Keratinocyte (primary cell): ENCODE measurements around the gene MED19. TPM values are rescaled to one million over a fixed set of nuclear protein-coding genes. Genes with fewer than 3 reads are reported as not detected.

Experiments
- DNase-seq: peaks from one replicate; pipeline ENCODE4 v3.0.0-alpha.2; 2011; ENCODE audit warnings: low read depth, missing footprints, low spot score
- FAIRE-seq: peaks from 2 replicates; lab custom pipeline; 2011; peaks lifted over from hg19 to GRCh38; lab: Jason Lieb, UNC
- H2AFZ ChIP-seq: 2 replicates; pipeline ENCODE4 v1.6.0; 2012; ENCODE audit warnings: low read length, control low read depth, inconsistent platforms; ENCODE audit not compliant: control insufficient read depth
- H3K27ac ChIP-seq: 2 replicates; pipeline ENCODE4 v1.5.1; 2011; ENCODE audit warnings: low read length; ENCODE audit not compliant: control insufficient read depth, insufficient read depth
- H3K27me3 ChIP-seq: 3 replicates; pipeline ENCODE4 v1.6.0; 2011; ENCODE audit warnings: low read length; ENCODE audit not compliant: control insufficient read depth, insufficient read depth; ENCODE audit errors: extremely low read depth
- H3K36me3 ChIP-seq, 2 experiments: 2 replicates in 1 of 2; 3 replicates in 1 of 2; pipeline ENCODE4 v1.5.1; 2011; ENCODE audit warnings: low read length in 2 of 2, mild to moderate bottlenecking in 1 of 2; ENCODE audit not compliant: control insufficient read depth in 2 of 2, insufficient read depth in 2 of 2; ENCODE audit errors: extremely low read depth in 1 of 2
- H3K4me1 ChIP-seq: 3 replicates; pipeline ENCODE4 v1.5.1; 2011; ENCODE audit warnings: low read length; ENCODE audit not compliant: control insufficient read depth, insufficient read depth; ENCODE audit errors: extremely low read depth
- H3K4me2 ChIP-seq: 3 replicates; pipeline ENCODE4 v1.6.0; 2011; ENCODE audit warnings: low read depth, low read length; ENCODE audit not compliant: control insufficient read depth, insufficient read depth; ENCODE audit errors: extremely low read depth
- H3K4me3 ChIP-seq, 3 experiments: fragments of 200-600 bp in 1 of 3; sonication (generic) in 1 of 3; 2 replicates in 2 of 3; 3 replicates in 1 of 3; pipeline ENCODE4 v1.5.1; 2011 to 2016; ENCODE audit warnings: low read length in 3 of 3, mild to moderate bottlenecking in 3 of 3, control low read depth in 2 of 3, inconsistent platforms in 1 of 3, low read depth in 1 of 3, mixed read lengths in 1 of 3, mixed run types in 1 of 3, moderate library complexity in 1 of 3; ENCODE audit not compliant: control insufficient read depth in 2 of 3, insufficient read depth in 2 of 3; ENCODE audit errors: extremely low read depth in 1 of 3
- H3K79me2 ChIP-seq: 2 replicates; pipeline ENCODE4 v1.6.0; 2012; ENCODE audit warnings: low read length; ENCODE audit not compliant: control insufficient read depth, insufficient read depth
- H3K9ac ChIP-seq: 3 replicates; pipeline ENCODE4 v1.6.0; 2011; ENCODE audit warnings: low read length; ENCODE audit not compliant: control insufficient read depth, insufficient read depth; ENCODE audit errors: extremely low read depth
- H3K9me1 ChIP-seq: 3 replicates; pipeline ENCODE4 v1.6.0; 2011; ENCODE audit warnings: low read length; ENCODE audit not compliant: control insufficient read depth, insufficient read depth; ENCODE audit errors: extremely low read depth
- H3K9me3 ChIP-seq: 2 replicates; pipeline ENCODE4 v1.5.1; 2012; ENCODE audit warnings: low read depth, low read length; ENCODE audit not compliant: control insufficient read depth
- H4K20me1 ChIP-seq: 3 replicates; pipeline ENCODE4 v1.6.0; 2011; ENCODE audit warnings: low read length; ENCODE audit not compliant: control insufficient read depth, insufficient read depth; ENCODE audit errors: extremely low read depth
- EZH2 ChIP-seq: IDR thresholded peaks from one replicate; pipeline ENCODE4 v1.6.1; 2012; ENCODE audit warnings: inconsistent platforms, mild to moderate bottlenecking, low read length, moderate library complexity
- dilution Hi-C: fragments of 300-500 bp; cut with MboI; formaldehyde crosslinking; loops from one replicate; pipeline ENCODE4 v1.7.0; 2020; ENCODE audit warnings: low sequenced_read_pairs; ENCODE audit not compliant: extremely low pct_ligation_motif_present
- polyA plus RNA-seq, 5 experiments: library from polyadenylated mRNA; depleted of rRNA in 3 of 5; stranded (reverse) in 3 of 5; stranded (forward) in 1 of 5; unstranded in 1 of 5; fragments of >200 nt; gene quantifications; 1 replicate in 1 of 5; 2 replicates in 3 of 5; 3 replicates in 1 of 5; pipeline versions ENCODE4 v1.2.1 to v1.2.3, GENCODE V29; 2011 to 2012; ENCODE audit warnings: missing spikeins in 2 of 5, low read depth in 1 of 5, low replicate concordance in 1 of 5
- TF ChIP-seq, protein P1 (sequence below), 3 experiments: IDR thresholded peaks in 1 of 3; conservative IDR thresholded peaks in 1 of 3; optimal IDR thresholded peaks in 1 of 3; 2 replicates in 2 of 3; 3 replicates in 1 of 3; pipeline versions ENCODE3 to v1.5.1; 2011; ENCODE audit warnings: low read length in 3 of 3, mild to moderate bottlenecking in 3 of 3, moderate library complexity in 2 of 3, control low read depth in 1 of 3, inconsistent platforms in 1 of 3; ENCODE audit not compliant: insufficient read depth in 2 of 3; ENCODE audit errors: extremely low read depth in 1 of 3

Gene MED19
- polyA plus RNA-seq, 1 donor (not counting 4 experiments of a cell fraction or from before 2014, with no cell fraction given), result 19.3 TPM

GRCh38 chr11:57745206-57745605, 33.2 kb upstream of the MED19 start:
- Histone ChIP-seq H3K9me3 (no peaks in the 10 kb centered on the region), H3K27ac (no peak overlapping the region), H4K20me1 (no peaks in the 10 kb centered on the region), H3K4me1 (peaks cover 8% of the 10 kb centered on the region), H3K4me2 (no peak overlapping the region), H3K79me2 (peaks cover 16% of the 10 kb centered on the region), H3K4me3 (no peak overlapping the region), H3K9ac (no peak overlapping the region), H3K36me3 (peaks cover 15 to 16% of the 10 kb centered on the region in 2 experiments), H2AFZ (no peak overlapping the region), H3K9me1 (no peaks in the 10 kb centered on the region), H3K27me3 (no peaks in the 10 kb centered on the region)
- DNase-seq, result no peak
- no peak for FAIRE-seq
- no peak for TF ChIP-seq EZH2
- TF ChIP-seq, protein P1, sequence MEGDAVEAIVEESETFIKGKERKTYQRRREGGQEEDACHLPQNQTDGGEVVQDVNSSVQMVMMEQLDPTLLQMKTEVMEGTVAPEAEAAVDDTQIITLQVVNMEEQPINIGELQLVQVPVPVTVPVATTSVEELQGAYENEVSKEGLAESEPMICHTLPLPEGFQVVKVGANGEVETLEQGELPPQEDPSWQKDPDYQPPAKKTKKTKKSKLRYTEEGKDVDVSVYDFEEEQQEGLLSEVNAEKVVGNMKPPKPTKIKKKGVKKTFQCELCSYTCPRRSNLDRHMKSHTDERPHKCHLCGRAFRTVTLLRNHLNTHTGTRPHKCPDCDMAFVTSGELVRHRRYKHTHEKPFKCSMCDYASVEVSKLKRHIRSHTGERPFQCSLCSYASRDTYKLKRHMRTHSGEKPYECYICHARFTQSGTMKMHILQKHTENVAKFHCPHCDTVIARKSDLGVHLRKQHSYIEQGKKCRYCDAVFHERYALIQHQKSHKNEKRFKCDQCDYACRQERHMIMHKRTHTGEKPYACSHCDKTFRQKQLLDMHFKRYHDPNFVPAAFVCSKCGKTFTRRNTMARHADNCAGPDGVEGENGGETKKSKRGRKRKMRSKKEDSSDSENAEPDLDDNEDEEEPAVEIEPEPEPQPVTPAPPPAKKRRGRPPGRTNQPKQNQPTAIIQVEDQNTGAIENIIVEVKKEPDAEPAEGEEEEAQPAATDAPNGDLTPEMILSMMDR (optimal IDR thresholded peaks at IDR 0.05 in 1 of 3, IDR thresholded peaks at IDR 0.05 in 1 of 3, conservative IDR thresholded peaks at IDR 0.05 in 1 of 3; ENCODE audit: extremely low read depth in 1 of 3, insufficient read depth in 2 of 3, low read length in 3 of 3), result no peak
- dilution Hi-C loops, result no loop called here

DNA sequence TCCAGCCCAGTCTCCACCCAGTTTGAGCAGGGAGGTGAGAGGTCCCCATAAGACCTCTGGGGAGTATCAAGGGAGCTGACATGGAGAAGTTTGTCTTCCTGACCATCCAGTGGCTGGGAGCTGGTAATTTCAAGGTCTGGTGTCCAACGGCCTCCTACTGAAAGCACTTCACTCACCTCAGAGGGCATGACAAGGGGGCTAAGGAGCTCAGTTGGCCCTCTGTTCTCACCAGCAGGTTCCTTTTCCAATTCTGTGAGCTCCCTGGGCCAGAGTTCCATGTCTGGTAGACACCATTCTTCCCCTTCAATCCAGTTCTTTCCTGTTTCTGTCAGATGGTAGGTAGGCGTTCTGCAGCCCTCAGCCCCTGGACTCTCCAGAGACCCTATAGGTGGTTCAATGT, 32.3 kb upstream of the MED19 start:
- Histone ChIP-seq H3K9ac (no peak overlapping the region), H3K27me3 (no peaks in the 10 kb centered on the region), H3K79me2 (peaks cover 16% of the 10 kb centered on the region), H3K4me2 (no peak overlapping the region), H3K9me1 (no peaks in the 10 kb centered on the region), H3K27ac (no peak overlapping the region), H4K20me1 (no peaks in the 10 kb centered on the region), H3K9me3 (no peaks in the 10 kb centered on the region), H3K4me3 (no peak overlapping the region), H3K4me1 (peaks cover 8% of the 10 kb centered on the region), H2AFZ (no peak overlapping the region), H3K36me3 (peaks cover 15 to 16% of the 10 kb centered on the region in 2 experiments)
- TF ChIP-seq EZH2, result no peak
- TF ChIP-seq, protein P1 (optimal IDR thresholded peaks at IDR 0.05 in 1 of 3, IDR thresholded peaks at IDR 0.05 in 1 of 3, conservative IDR thresholded peaks at IDR 0.05 in 1 of 3; ENCODE audit: extremely low read depth in 1 of 3, insufficient read depth in 2 of 3, low read length in 3 of 3), result no peak
- DNase-seq, result no peak
- dilution Hi-C loops, result no loop called here
- no peak for FAIRE-seq
